Neural progenitor cell (in vitro differentiated cells): ENCODE results near the gene GNG4.

Source experiments
- CTCF ChIP-seq: fragments of 200-600 bp; sonication (generic); IDR thresholded peaks from 2 replicates; pipeline ENCODE4 v1.5.1; 2017; ENCODE audit warnings: antibody characterized with exemption, mild to moderate bottlenecking
- EZH2 ChIP-seq: fragments of 200-600 bp; sonication (generic); IDR thresholded peaks from 2 replicates; pipeline ENCODE4 v1.6.1; 2017; ENCODE audit warnings: antibody characterized with exemption, mild to moderate bottlenecking, moderate library complexity
- EZH2phosphoT487 ChIP-seq: fragments of 200-600 bp; sonication (generic); IDR thresholded peaks from 2 replicates; pipeline ENCODE4 v1.6.1; 2017; ENCODE audit warnings: antibody characterized with exemption

GRCh38 chr1:235631816-235632215 lies 17.8 kb downstream of the GNG4 start:
- peak; percentile 34 for TF ChIP-seq CTCF
- TF ChIP-seq EZH2: no peak
- no peak for TF ChIP-seq EZH2phosphoT487
